ENCODE results near the gene GPC5. TPM values are rescaled to one million over a fixed set of nuclear protein-coding genes. Genes with fewer than 3 reads are reported as not detected.

Gene GPC5
- polyA plus RNA-seq, 1 experiment, result not detected

GRCh38 chr13:91817250-91817649 is 418.8 kb downstream of the GPC5 start:
- POLR2A ChIA-PET, result no interaction called here
- Histone ChIP-seq H3K4me3 (ENCODE audit: low read depth, low read length) (no peak overlapping the region), H3K36me3 (ENCODE audit: control insufficient read depth, insufficient read depth, low read length) (no peaks in the 10 kb centered on the region), H3K27me3 (ENCODE audit: control insufficient read depth, insufficient read depth, low read length) (no peaks in the 10 kb centered on the region)
- TF ChIP-seq CTCF (IDR thresholded peaks at IDR 0.05; ENCODE audit: insufficient read depth, low read depth, low read length), result no peak
- CTCF ChIA-PET, result no interaction called here
- no peak for DNase-seq (ENCODE audit: low read depth)

- no peak for DNase-seq (ENCODE audit: low read depth)
- CTCF ChIA-PET, result no interaction called here
- POLR2A ChIA-PET, result no interaction called here
Measured at GRCh38 chr13:91824416-91824815, 426.0 kb downstream of the GPC5 start.

GRCh38 chr13:91825516-91825915 is 427.1 kb downstream of the GPC5 start:
- no peak for TF ChIP-seq CTCF (IDR thresholded peaks at IDR 0.05; ENCODE audit: insufficient read depth, low read depth, low read length)
- Histone ChIP-seq H3K4me3 (ENCODE audit: low read depth, low read length) (no peak overlapping the region), H3K36me3 (ENCODE audit: control insufficient read depth, insufficient read depth, low read length) (no peaks in the 10 kb centered on the region), H3K27me3 (ENCODE audit: control insufficient read depth, insufficient read depth, low read length) (no peaks in the 10 kb centered on the region)
- POLR2A ChIA-PET, result no interaction called here
- DNase-seq (ENCODE audit: low read depth), result no peak
- CTCF ChIA-PET, result no interaction called here

More at GRCh38 chr13:91824416-91824815, 426.0 kb downstream of the GPC5 start:
- no peak for TF ChIP-seq CTCF (IDR thresholded peaks at IDR 0.05; ENCODE audit: insufficient read depth, low read depth, low read length)
- no peaks in the 10 kb centered on the region for H3K27me3 ChIP-seq (ENCODE audit: control insufficient read depth, insufficient read depth, low read length)
- H3K4me3 ChIP-seq (ENCODE audit: low read depth, low read length), result no peak overlapping the region
- no peaks in the 10 kb centered on the region for H3K36me3 ChIP-seq (ENCODE audit: control insufficient read depth, insufficient read depth, low read length)

- POLR2A ChIA-PET, result no interaction called here
- Histone ChIP-seq H3K27me3 (ENCODE audit: control insufficient read depth, insufficient read depth, low read length) (no peaks in the 10 kb centered on the region), H3K36me3 (ENCODE audit: control insufficient read depth, insufficient read depth, low read length) (no peaks in the 10 kb centered on the region), H3K4me3 (ENCODE audit: low read depth, low read length) (no peak overlapping the region)
- TF ChIP-seq CTCF (IDR thresholded peaks at IDR 0.05; ENCODE audit: insufficient read depth, low read depth, low read length), result no peak
- no peak for DNase-seq (ENCODE audit: low read depth)
- CTCF ChIA-PET, result no interaction called here
Measured at GRCh38 chr13:91836553-91836952, 438.1 kb downstream of the GPC5 start.

GRCh38 chr13:91845612-91846011 is 447.2 kb downstream of the GPC5 start:
- Histone ChIP-seq H3K4me3 (ENCODE audit: low read depth, low read length) (no peak overlapping the region), H3K36me3 (ENCODE audit: control insufficient read depth, insufficient read depth, low read length) (no peaks in the 10 kb centered on the region), H3K27me3 (ENCODE audit: control insufficient read depth, insufficient read depth, low read length) (no peaks in the 10 kb centered on the region)
- ChIA-PET CTCF (no interaction called here), POLR2A (no interaction called here)
- TF ChIP-seq CTCF (IDR thresholded peaks at IDR 0.05; ENCODE audit: insufficient read depth, low read depth, low read length), result no peak
- DNase-seq (ENCODE audit: low read depth), result no peak
